Osteocyte (in vitro differentiated cells): ENCODE measurements around the gene CEP135. TPM values are rescaled to one million over a fixed set of nuclear protein-coding genes. Genes with fewer than 3 reads are reported as not detected.

Source experiments
- DNase-seq: peaks from one replicate; pipeline ENCODE4 v3.0.0; 2021; ENCODE audit warnings: mixed read lengths; ENCODE audit not compliant: unreplicated experiment; ENCODE audit errors: extremely low spot score
- H3K27ac Mint-ChIP-seq: one replicate; pipeline ENCODE4 v1.8.0; 2021; ENCODE audit warnings: mild to moderate bottlenecking, mixed read lengths; ENCODE audit not compliant: unreplicated experiment
- H3K27me3 Mint-ChIP-seq: one replicate; pipeline ENCODE4 v1.8.0; 2021; ENCODE audit warnings: mixed read lengths; ENCODE audit not compliant: unreplicated experiment
- H3K36me3 Mint-ChIP-seq: one replicate; pipeline ENCODE4 v1.8.0; 2021; ENCODE audit warnings: mixed read lengths; ENCODE audit not compliant: unreplicated experiment
- H3K4me1 Mint-ChIP-seq: one replicate; pipeline ENCODE4 v1.8.0; 2021; ENCODE audit warnings: mixed read lengths; ENCODE audit not compliant: unreplicated experiment
- H3K4me3 Mint-ChIP-seq: one replicate; pipeline ENCODE4 v1.8.0; 2021; ENCODE audit warnings: mild to moderate bottlenecking, moderate library complexity, mixed read lengths; ENCODE audit not compliant: unreplicated experiment
- H3K9me3 Mint-ChIP-seq: one replicate; pipeline ENCODE4 v1.8.0; 2021; ENCODE audit warnings: mixed read lengths; ENCODE audit not compliant: unreplicated experiment
- CTCF ChIP-seq: fragments of 200-600 bp; sonication (generic); IDR thresholded peaks from 2 replicates; pipeline ENCODE4 v1.5.0; 2021; ENCODE audit warnings: antibody characterized with exemption, mild to moderate bottlenecking, moderate library complexity
- total RNA-seq: library from RNA; stranded (reverse); gene quantifications from 2 replicates; pipeline ENCODE4 v1.2.1, GENCODE V29; 2021

Gene CEP135
- total RNA-seq, 1 donor from 2014 or later: 11.8 TPM

- H3K27me3 Mint-ChIP-seq: peaks cover 4% of the 10 kb centered on the region
- peak overlapping the region; percentile 88 for H3K27ac Mint-ChIP-seq
- peaks cover 34% of the 10 kb centered on the region for H3K4me1 Mint-ChIP-seq
- H3K4me3 Mint-ChIP-seq: no peak overlapping the region
- DNase-seq: no peak
- no peaks in the 10 kb centered on the region for H3K36me3 Mint-ChIP-seq
- no peak for TF ChIP-seq CTCF
- no peaks in the 10 kb centered on the region for H3K9me3 Mint-ChIP-seq
These were observed 130.1 kb downstream of the CEP135 start for GRCh38 chr4:56078866-56079265.

GRCh38 chr4:56080384-56080783 lies 131.6 kb downstream of the CEP135 start:
- no peak for TF ChIP-seq CTCF
- Mint-ChIP-seq H3K27me3 (no peaks in the 10 kb centered on the region), H3K4me3 (no peak overlapping the region), H3K27ac (no peak overlapping the region), H3K36me3 (no peaks in the 10 kb centered on the region), H3K9me3 (no peaks in the 10 kb centered on the region), H3K4me1 (peaks cover 34% of the 10 kb centered on the region)
- DNase-seq: no peak

- Mint-ChIP-seq H3K27ac (no peak overlapping the region), H3K4me3 (no peak overlapping the region), H3K27me3 (no peaks in the 10 kb centered on the region), H3K4me1 (peaks cover 23% of the 10 kb centered on the region), H3K9me3 (no peaks in the 10 kb centered on the region), H3K36me3 (no peaks in the 10 kb centered on the region)
- TF ChIP-seq CTCF: no peak
- DNase-seq: no peak
These were observed 134.1 kb downstream of the CEP135 start for GRCh38 chr4:56082829-56083228.

Other genes with a start within 250 kb of the CEP135 start
- not detected in 2 replicates for gene EXOC1L, start 129.2 kb upstream of the CEP135 start, total RNA-seq
- gene EXOC1, start 95.3 kb upstream of the CEP135 start, total RNA-seq: 31.8 and 33.3 TPM in 2 replicates